ENCODE results near the gene COA8. TPM values are rescaled to one million over a fixed set of nuclear protein-coding genes. Genes with fewer than 3 reads are reported as not detected.

Gene COA8
- total and polyA plus RNA-seq, 2 of the 13 experiments (the other 11 are each of a cell fraction or from before 2014, with no cell fraction given) = 10.9 to 25.1 TPM

DNA sequence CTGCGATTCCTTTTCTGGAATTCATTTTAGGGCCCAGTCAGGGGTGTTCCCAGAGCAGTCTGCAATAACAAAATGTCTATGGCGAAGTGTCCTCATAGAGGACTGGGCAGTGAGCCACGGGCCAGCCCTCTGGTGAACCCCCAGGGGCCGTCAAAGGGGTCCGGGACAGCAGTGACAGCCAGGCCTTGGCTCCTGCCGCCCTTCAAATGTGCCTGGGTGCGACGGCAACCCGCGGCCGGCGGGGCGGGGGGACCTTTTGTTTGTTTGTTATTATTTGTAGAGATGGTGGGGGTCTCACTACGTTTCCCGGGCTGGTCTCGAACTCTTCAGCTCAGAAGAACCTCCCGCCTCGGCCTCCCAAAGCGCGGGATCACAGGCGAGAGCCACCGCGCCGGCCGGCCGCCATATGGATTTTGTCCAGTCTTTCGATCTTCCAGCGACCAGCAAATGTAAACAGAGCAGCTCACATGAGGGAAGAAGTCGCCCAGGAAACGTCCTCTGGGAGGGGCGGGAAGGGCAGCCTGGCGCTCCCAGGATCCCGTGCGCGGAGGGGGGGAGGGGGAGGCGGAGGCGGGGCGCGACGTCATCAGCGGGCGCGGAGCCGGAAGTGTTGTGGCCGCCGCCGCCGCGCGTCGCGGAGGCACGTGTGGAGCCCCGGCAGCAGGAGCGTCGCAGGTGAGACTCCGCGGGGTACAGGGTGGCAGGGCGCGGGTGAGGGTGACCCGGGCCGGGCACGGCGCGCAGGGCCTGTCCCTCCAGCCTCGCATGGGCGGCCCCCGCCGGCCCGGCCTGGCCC is 34.0 kb upstream of the COA8 start, which contains the start of gene TRMT61A (continued):
- TF ChIP-seq, protein P1, sequence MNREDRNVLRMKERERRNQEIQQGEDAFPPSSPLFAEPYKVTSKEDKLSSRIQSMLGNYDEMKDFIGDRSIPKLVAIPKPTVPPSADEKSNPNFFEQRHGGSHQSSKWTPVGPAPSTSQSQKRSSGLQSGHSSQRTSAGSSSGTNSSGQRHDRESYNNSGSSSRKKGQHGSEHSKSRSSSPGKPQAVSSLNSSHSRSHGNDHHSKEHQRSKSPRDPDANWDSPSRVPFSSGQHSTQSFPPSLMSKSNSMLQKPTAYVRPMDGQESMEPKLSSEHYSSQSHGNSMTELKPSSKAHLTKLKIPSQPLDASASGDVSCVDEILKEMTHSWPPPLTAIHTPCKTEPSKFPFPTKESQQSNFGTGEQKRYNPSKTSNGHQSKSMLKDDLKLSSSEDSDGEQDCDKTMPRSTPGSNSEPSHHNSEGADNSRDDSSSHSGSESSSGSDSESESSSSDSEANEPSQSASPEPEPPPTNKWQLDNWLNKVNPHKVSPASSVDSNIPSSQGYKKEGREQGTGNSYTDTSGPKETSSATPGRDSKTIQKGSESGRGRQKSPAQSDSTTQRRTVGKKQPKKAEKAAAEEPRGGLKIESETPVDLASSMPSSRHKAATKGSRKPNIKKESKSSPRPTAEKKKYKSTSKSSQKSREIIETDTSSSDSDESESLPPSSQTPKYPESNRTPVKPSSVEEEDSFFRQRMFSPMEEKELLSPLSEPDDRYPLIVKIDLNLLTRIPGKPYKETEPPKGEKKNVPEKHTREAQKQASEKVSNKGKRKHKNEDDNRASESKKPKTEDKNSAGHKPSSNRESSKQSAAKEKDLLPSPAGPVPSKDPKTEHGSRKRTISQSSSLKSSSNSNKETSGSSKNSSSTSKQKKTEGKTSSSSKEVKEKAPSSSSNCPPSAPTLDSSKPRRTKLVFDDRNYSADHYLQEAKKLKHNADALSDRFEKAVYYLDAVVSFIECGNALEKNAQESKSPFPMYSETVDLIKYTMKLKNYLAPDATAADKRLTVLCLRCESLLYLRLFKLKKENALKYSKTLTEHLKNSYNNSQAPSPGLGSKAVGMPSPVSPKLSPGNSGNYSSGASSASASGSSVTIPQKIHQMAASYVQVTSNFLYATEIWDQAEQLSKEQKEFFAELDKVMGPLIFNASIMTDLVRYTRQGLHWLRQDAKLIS (CRISPR knock-in tag; IDR thresholded peaks at IDR 0.05) = no peak
- no peak for TF ChIP-seq ZNF3 (CRISPR knock-in tag; IDR thresholded peaks at IDR 0.05)
- TF ChIP-seq JARID2 (CRISPR knock-in tag; IDR thresholded peaks at IDR 0.05; ENCODE audit: insufficient replicate concordance) = no peak
- no peak; the same call in 1 of the 2 replicates for TF ChIP-seq ZSCAN31 (CRISPR knock-in tag; IDR thresholded peaks at IDR 0.05; ENCODE audit: low read depth)
- TF ChIP-seq PTBP1 (IDR thresholded peaks at IDR 0.05; ENCODE audit: low read depth, low read length, poor library complexity, severe bottlenecking) = no peak
- no peak for TF ChIP-seq TMF1 (CRISPR knock-in tag; IDR thresholded peaks at IDR 0.05; ENCODE audit: low read depth)
- TF ChIP-seq ZNF605 (CRISPR knock-in tag; IDR thresholded peaks at IDR 0.05) = peak; percentile 37; the same call in 1 of the 2 replicates
- TF ChIP-seq ZNF569 (CRISPR knock-in tag; IDR thresholded peaks at IDR 0.05; ENCODE audit: borderline replicate concordance) = no peak
- TF ChIP-seq AHR (CRISPR knock-in tag; IDR thresholded peaks at IDR 0.05) = no peak
- no peak for TF ChIP-seq RORA (CRISPR knock-in tag; IDR thresholded peaks at IDR 0.05)
- TF ChIP-seq, protein P2, sequence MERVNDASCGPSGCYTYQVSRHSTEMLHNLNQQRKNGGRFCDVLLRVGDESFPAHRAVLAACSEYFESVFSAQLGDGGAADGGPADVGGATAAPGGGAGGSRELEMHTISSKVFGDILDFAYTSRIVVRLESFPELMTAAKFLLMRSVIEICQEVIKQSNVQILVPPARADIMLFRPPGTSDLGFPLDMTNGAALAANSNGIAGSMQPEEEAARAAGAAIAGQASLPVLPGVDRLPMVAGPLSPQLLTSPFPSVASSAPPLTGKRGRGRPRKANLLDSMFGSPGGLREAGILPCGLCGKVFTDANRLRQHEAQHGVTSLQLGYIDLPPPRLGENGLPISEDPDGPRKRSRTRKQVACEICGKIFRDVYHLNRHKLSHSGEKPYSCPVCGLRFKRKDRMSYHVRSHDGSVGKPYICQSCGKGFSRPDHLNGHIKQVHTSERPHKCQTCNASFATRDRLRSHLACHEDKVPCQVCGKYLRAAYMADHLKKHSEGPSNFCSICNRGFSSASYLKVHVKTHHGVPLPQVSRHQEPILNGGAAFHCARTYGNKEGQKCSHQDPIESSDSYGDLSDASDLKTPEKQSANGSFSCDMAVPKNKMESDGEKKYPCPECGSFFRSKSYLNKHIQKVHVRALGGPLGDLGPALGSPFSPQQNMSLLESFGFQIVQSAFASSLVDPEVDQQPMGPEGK (CRISPR knock-in tag; IDR thresholded peaks at IDR 0.05) = peak; percentile 51
- no peak for TF ChIP-seq SYNCRIP (IDR thresholded peaks at IDR 0.05; ENCODE audit: insufficient read depth, low read depth, low read length)
- TF ChIP-seq POLR2AphosphoS5 (IDR thresholded peaks at IDR 0.05; ENCODE audit: low read depth, low read length) = peak; percentile 85
- TF ChIP-seq, protein P3, sequence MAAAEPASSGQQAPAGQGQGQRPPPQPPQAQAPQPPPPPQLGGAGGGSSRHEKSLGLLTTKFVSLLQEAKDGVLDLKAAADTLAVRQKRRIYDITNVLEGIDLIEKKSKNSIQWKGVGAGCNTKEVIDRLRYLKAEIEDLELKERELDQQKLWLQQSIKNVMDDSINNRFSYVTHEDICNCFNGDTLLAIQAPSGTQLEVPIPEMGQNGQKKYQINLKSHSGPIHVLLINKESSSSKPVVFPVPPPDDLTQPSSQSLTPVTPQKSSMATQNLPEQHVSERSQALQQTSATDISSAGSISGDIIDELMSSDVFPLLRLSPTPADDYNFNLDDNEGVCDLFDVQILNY (CRISPR knock-in tag; conservative IDR thresholded peaks at IDR 0.05) = no peak
- peak; percentile 65 for TF ChIP-seq PHF21A (CRISPR knock-in tag; IDR thresholded peaks at IDR 0.05)
- no peak for TF ChIP-seq ZNF207 (IDR thresholded peaks at IDR 0.05; ENCODE audit: borderline replicate concordance)
- TF ChIP-seq IRX3 (CRISPR knock-in tag; IDR thresholded peaks at IDR 0.05; ENCODE audit: borderline replicate concordance, low read depth) = no peak
- no peak for TF ChIP-seq RARG (CRISPR knock-in tag; IDR thresholded peaks at IDR 0.05; ENCODE audit: low read depth)
- no peak for TF ChIP-seq TBL1XR1 (IDR thresholded peaks at IDR 0.05; ENCODE audit: borderline replicate concordance, low read length, partially characterized antibody)
- 0 out of 2 replicates have a peak, but pooled peaks have one; percentile 20 for TF ChIP-seq ZFAT (CRISPR knock-in tag; conservative IDR thresholded peaks at IDR 0.05)
- TF ChIP-seq ZNF720 (CRISPR knock-in tag; IDR thresholded peaks at IDR 0.05) = no peak
- 0 out of 2 replicates have a peak, but pooled peaks have one; percentile 12 for TF ChIP-seq GLI4 (CRISPR knock-in tag; IDR thresholded peaks at IDR 0.05; ENCODE audit: borderline replicate concordance)
- no peak for TF ChIP-seq MTA1 (CRISPR knock-in tag; IDR thresholded peaks at IDR 0.05; ENCODE audit: borderline replicate concordance)
- no peak for TF ChIP-seq ZNF629 (CRISPR knock-in tag; conservative IDR thresholded peaks at IDR 0.05)

All from HepG2 (cell line).